ENCODE measurements around the gene PIK3CB.
"Not testable (repeated sequence)": the region's sequence is repeated elsewhere in the genome, so short reads cannot be mapped to it uniquely, and the experiment has no call there.

Gene PIK3CB

GRCh38 chr3:138675393-138675792 lies 159.3 kb downstream of the PIK3CB start:
- DNase-seq = no peak

- DNase-seq = no peak
Measured at GRCh38 chr3:138673641-138674530, 160.8 kb downstream of the PIK3CB start.

GRCh38 chr3:138670407-138670806 lies 164.3 kb downstream of the PIK3CB start:
- no peak for DNase-seq

- no peak for DNase-seq
Measured at GRCh38 chr3:138668107-138668506, 166.6 kb downstream of the PIK3CB start.

GRCh38 chr3:138657508-138657907 lies 177.2 kb downstream of the PIK3CB start:
- DNase-seq = no peak

- no peak for DNase-seq
Measured at GRCh38 chr3:138653567-138653966, 181.2 kb downstream of the PIK3CB start.

GRCh38 chr3:138649134-138649533 lies 185.6 kb downstream of the PIK3CB start:
- no peak for DNase-seq

GRCh38 chr3:138646513-138646912 lies 188.2 kb downstream of the PIK3CB start:
- no peak for DNase-seq

GRCh38 chr3:138646008-138646407 lies 188.7 kb downstream of the PIK3CB start:
- no peak for DNase-seq

GRCh38 chr3:138642927-138643253 lies 191.8 kb downstream of the PIK3CB start:
- DNase-seq = no peak

GRCh38 chr3:138642226-138642926 lies 192.4 kb downstream of the PIK3CB start:
- no peak for DNase-seq

GRCh38 chr3:138640537-138640936 lies 194.2 kb downstream of the PIK3CB start:
- no peak for DNase-seq

- DNase-seq = no peak
Measured at GRCh38 chr3:138638641-138639040, 196.1 kb downstream of the PIK3CB start.

- DNase-seq = no peak
Measured at GRCh38 chr3:138629526-138629925, 205.2 kb downstream of the PIK3CB start.

- DNase-seq = no peak
Measured at GRCh38 chr3:138625707-138626365, 208.9 kb downstream of the PIK3CB start.

GRCh38 chr3:138624518-138624917 lies 210.2 kb downstream of the PIK3CB start:
- no peak for DNase-seq

- DNase-seq = no peak
Measured at GRCh38 chr3:138620431-138620830, 214.3 kb downstream of the PIK3CB start.

- DNase-seq = no peak
Measured at GRCh38 chr3:138615462-138615861, 219.3 kb downstream of the PIK3CB start.

GRCh38 chr3:138609898-138610266 lies 224.8 kb downstream of the PIK3CB start:
- DNase-seq = no peak

GRCh38 chr3:138608322-138609135 lies 226.2 kb downstream of the PIK3CB start, which contains the start of gene FAIM:
FAIM (plus strand) TSS chr3:138608771; CDS start chr3:138619727, 10,956 bp downstream.
- DNase-seq = peak; percentile 55

- DNase-seq = not testable (repeated sequence)
Measured at GRCh38 chr3:138604106-138604595, 230.6 kb downstream of the PIK3CB start.
